Measurements from ENCODE around the gene RELT.

RELT gene

DNA sequence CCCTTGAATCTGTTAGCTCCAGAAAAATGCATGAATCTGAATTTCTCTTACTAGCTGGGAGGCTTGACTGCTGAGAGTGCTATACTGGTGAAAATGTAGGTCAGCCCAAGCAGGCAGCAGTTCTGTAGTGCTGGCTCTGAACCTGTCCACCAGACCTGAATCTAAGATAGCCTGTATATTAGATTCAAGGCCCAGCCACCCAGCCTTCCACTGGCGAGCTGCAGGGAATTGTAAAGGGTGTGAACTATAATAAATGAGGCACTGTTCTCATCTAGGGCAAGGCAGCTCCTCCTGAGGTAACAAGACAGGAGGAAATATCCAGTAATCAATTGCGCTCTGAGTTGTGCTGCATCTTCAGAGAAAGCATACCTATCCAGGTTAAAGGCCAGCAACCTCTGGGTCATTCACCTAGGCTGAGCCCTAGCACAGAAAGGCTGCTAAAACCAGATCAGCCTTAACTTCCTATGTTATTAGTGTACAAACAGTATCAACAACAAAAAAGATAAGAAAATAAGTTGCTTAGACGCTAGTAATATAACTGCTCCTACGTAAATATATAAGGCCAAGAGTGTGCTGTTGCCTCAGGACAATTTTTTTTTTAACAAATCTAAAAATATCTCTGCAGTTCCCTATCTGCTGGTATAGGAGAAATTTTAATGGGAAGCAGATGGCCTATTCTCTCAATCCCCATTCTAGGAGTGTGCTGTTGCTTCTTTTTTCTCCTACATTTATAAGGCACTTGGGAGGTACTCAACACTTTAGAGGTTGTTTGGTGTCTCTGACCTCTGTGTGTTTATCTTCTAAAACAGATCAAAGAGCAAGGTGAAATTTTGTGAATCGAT lies 63.0 kb downstream of the RELT start:
- no peak for DNase-seq

- DNase-seq = no peak
Observed at GRCh38 chr11:73445980-73446379, 69.8 kb downstream of the RELT start.

DNA sequence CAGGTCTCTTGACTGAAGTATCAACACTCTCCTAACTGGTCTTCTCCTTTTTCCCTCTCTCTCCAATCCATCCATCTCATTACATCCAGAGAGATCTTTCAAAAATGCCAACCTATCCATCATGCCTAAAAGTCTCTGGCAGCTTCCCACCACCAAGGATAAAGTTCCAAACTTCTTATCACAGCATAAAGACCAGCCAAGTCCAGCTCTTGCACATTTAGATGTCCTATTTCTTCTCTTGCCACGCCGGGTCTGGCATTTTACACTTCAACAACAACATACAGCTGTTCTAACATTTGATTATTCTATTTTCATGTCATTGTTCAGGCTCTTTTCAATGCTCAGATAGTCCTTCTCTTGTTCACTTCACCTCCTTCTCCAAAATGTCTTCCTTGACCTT lies 70.6 kb downstream of the RELT start:
- DNase-seq = no peak

All from NCI-H510A (cell line).